NT2/D1 (cell line): ENCODE measurements around the gene KIFBP.

ENCODE experiments used
- DNase-seq: peaks from one replicate; pipeline ENCODE4 v3.0.0-alpha.2; 2011; ENCODE audit warnings: low read depth, low spot score
- H3K27me3 ChIP-seq: 2 replicates; pipeline ENCODE4 v1.6.0; 2011; ENCODE audit warnings: mild to moderate bottlenecking; ENCODE audit not compliant: insufficient read length, insufficient read depth
- H3K36me3 ChIP-seq: 2 replicates; pipeline ENCODE4 v1.6.1; 2011; ENCODE audit warnings: mild to moderate bottlenecking, low read length, mixed read lengths; ENCODE audit not compliant: insufficient read depth, insufficient read length
- H3K4me1 ChIP-seq: 2 replicates; pipeline ENCODE4 v1.5.1; 2011; ENCODE audit not compliant: insufficient read depth, insufficient read length
- H3K4me3 ChIP-seq: 2 replicates; pipeline ENCODE4 v1.5.1; 2011; ENCODE audit warnings: low read depth; ENCODE audit not compliant: insufficient read length
- H3K9ac ChIP-seq: 2 replicates; pipeline ENCODE4 v1.6.0; 2011; ENCODE audit warnings: low read depth; ENCODE audit not compliant: insufficient read length
- H3K9me3 ChIP-seq: 2 replicates; pipeline ENCODE4 v1.5.1; 2011; ENCODE audit warnings: mild to moderate bottlenecking, low read length; ENCODE audit not compliant: insufficient read depth
- SUZ12 ChIP-seq: IDR thresholded peaks from 2 replicates; pipeline ENCODE4 v1.6.1; 2011; ENCODE audit not compliant: insufficient read length, insufficient read depth; ENCODE audit errors: extremely low read depth
- YY1 ChIP-seq: IDR thresholded peaks from 2 replicates; pipeline ENCODE4 v1.6.1; 2011; ENCODE audit not compliant: insufficient read length, insufficient read depth
- ZNF274 ChIP-seq: IDR thresholded peaks from 2 replicates; pipeline ENCODE4 v1.6.1; 2011; ENCODE audit warnings: mild to moderate bottlenecking, low read depth, low read length

The KIFBP gene

GRCh38 chr10:68982389-68982788 is 6.2 kb upstream of the KIFBP start:
- no peak for TF ChIP-seq YY1
- TF ChIP-seq SUZ12: no peak
- TF ChIP-seq ZNF274: no peak
- Histone ChIP-seq H3K9me3 (no peaks in the 10 kb centered on the region), H3K9ac (no peak overlapping the region), H3K27me3 (no peaks in the 10 kb centered on the region), H3K4me1 (no peaks in the 10 kb centered on the region), H3K4me3 (no peak overlapping the region), H3K36me3 (peaks cover 76% of the 10 kb centered on the region)
- no peak for DNase-seq

DNA sequence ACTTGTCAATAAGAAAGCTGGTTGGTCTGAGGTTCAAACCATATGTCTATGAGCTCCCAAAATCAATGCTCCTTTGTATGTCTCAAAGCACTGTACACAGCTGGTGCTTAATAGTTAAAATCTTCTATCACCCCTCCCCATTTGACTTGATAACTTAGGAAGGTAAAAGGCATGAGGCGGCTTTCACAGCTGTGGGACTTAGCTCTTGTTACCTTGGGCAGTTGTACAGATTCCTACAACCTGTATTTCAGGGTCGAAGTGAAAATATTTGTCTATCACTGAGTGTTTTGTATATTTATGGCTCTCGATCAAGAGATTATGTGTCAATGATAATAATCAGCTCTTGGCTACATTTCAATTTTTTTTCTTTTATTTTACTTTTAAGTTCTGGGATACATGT is 992 bp upstream of the KIFBP start:
- H3K9me3 ChIP-seq: no peaks in the 10 kb centered on the region
- H3K27me3 ChIP-seq: no peaks in the 10 kb centered on the region
- peaks cover 52% of the 10 kb centered on the region for H3K36me3 ChIP-seq
- H3K9ac ChIP-seq: no peak overlapping the region
- H3K4me3 ChIP-seq: no peak overlapping the region
- no peaks in the 10 kb centered on the region for H3K4me1 ChIP-seq
- no peak for DNase-seq
- TF ChIP-seq ZNF274: no peak
- TF ChIP-seq SUZ12: no peak
- TF ChIP-seq YY1: no peak

GRCh38 chr10:68989317-68989990 is 851 bp downstream of the KIFBP start:
- no peaks in the 10 kb centered on the region for H3K4me1 ChIP-seq
- no peak for DNase-seq
- TF ChIP-seq SUZ12 (no peak), ZNF274 (no peak), YY1 (no peak)
- H3K4me3 ChIP-seq: peak overlapping the region; percentile 85
- H3K9ac ChIP-seq: peak overlapping the region; percentile 96
- no peaks in the 10 kb centered on the region for H3K27me3 ChIP-seq
- no peaks in the 10 kb centered on the region for H3K9me3 ChIP-seq
- peaks cover 46% of the 10 kb centered on the region for H3K36me3 ChIP-seq

DNA sequence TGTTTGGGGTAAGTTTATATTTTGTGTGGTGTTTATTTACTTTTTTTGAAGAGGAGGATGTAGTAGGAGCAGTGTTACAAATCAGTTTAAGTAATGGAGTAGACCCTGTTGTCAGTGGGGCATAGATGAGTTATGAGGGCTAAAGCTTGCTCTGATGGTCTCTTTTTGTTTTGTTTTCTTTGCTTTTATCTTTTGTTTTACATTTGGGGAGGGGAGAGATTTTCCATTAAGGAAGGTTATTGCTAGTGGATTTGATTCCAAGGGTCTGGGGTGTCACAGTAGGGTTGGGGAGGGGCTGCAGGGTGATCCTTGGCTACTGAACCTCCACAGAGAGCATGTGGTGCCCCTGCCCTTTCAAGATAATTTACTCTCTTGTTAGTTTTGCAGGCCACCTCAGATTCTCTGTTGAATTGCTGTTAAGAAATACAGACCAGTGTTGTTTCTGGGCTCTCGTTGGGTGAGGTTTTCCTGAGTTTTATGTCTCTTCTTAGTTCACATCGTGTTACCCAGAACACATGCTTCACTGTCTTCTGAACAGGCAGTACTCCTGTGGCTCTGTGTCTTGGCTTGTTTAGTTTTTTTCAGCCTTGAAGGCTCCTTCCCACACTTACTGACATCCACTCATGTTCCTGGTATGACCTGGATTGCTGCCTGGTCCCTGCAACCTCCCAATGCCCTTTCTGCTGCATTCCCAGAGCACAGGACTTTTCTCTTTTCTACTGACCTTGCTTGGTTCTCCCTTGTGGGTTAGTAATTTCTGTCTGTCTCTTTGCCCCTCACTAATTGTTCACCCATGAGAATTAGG is 4.2 kb downstream of the KIFBP start:
- no peaks in the 10 kb centered on the region for H3K4me1 ChIP-seq
- no peaks in the 10 kb centered on the region for H3K27me3 ChIP-seq
- peaks cover 32% of the 10 kb centered on the region for H3K36me3 ChIP-seq
- no peak overlapping the region for H3K4me3 ChIP-seq
- no peak for DNase-seq
- no peak for TF ChIP-seq ZNF274
- TF ChIP-seq SUZ12: no peak
- TF ChIP-seq YY1: no peak
- no peaks in the 10 kb centered on the region for H3K9me3 ChIP-seq
- no peak overlapping the region for H3K9ac ChIP-seq

GRCh38 chr10:68997211-68997610 is 8.6 kb downstream of the KIFBP start:
- Histone ChIP-seq H3K36me3 (peaks cover 30% of the 10 kb centered on the region), H3K9ac (no peak overlapping the region), H3K9me3 (no peaks in the 10 kb centered on the region), H3K4me1 (no peaks in the 10 kb centered on the region), H3K4me3 (no peak overlapping the region), H3K27me3 (no peaks in the 10 kb centered on the region)
- no peak for TF ChIP-seq YY1
- DNase-seq: no peak

- no peak overlapping the region for H3K9ac ChIP-seq
- TF ChIP-seq ZNF274 (no peak), YY1 (no peak), SUZ12 (no peak)
- H3K36me3 ChIP-seq: peaks cover 47% of the 10 kb centered on the region
- no peaks in the 10 kb centered on the region for H3K4me1 ChIP-seq
- no peak for DNase-seq
- H3K4me3 ChIP-seq: no peak overlapping the region
- H3K27me3 ChIP-seq: no peaks in the 10 kb centered on the region
- no peaks in the 10 kb centered on the region for H3K9me3 ChIP-seq
Observed at GRCh38 chr10:69004821-69005220, 16.2 kb downstream of the KIFBP start.

DNA sequence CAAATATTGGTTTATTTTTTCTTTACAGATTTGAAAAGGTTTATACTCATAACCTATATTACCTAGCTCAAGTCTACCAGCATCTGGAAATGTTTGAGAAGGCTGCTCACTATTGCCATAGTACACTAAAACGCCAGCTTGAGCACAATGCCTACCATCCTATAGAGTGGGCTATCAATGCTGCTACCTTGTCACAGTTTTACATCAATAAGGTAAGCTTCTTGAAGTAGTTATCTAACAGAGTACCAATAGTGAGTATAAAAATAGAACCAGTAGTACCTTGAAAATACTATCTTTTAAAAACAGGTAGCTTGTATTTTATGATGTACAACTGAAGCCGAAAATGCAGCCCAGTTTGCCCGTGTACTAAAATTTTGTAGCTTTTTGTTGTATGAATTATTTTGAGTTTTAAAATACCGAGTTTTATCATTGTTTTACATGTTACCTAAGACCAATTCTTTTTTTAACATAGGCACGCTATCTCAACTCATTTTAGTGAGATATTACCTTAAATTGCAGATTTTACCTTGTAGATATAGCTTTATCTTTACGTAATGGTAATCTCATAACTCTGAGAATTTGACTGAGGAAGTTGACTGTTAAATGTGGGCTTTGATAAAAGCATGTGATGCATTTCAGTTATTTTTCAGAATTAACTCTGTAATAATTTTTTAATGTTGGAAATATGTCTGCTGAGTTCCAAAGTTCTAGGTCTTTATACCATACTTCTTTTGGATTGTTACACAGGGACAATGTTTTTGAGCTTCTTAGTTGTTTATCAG is 17.3 kb downstream of the KIFBP start:
- DNase-seq: no peak
- Histone ChIP-seq H3K27me3 (no peaks in the 10 kb centered on the region), H3K9me3 (no peaks in the 10 kb centered on the region), H3K4me1 (no peaks in the 10 kb centered on the region), H3K4me3 (no peak overlapping the region), H3K9ac (no peak overlapping the region), H3K36me3 (peaks cover 39% of the 10 kb centered on the region)
- TF ChIP-seq YY1: no peak
- no peak for TF ChIP-seq ZNF274
- no peak for TF ChIP-seq SUZ12
